GM19025 (cell line): ENCODE data around the gene CFAP20.
"Not testable (repeated sequence)": the region's sequence is repeated elsewhere in the genome, so short reads cannot be mapped to it uniquely, and the experiment has no call there.

ENCODE experiments used
- ATAC-seq: cut with Tn5 transposase; IDR thresholded peaks from one replicate; pipeline ENCODE4 v1.9.1; 2021; ENCODE audit warnings: mild to moderate bottlenecking, low read depth, moderate library complexity; ENCODE audit not compliant: unreplicated experiment

The CFAP20 gene

DNA sequence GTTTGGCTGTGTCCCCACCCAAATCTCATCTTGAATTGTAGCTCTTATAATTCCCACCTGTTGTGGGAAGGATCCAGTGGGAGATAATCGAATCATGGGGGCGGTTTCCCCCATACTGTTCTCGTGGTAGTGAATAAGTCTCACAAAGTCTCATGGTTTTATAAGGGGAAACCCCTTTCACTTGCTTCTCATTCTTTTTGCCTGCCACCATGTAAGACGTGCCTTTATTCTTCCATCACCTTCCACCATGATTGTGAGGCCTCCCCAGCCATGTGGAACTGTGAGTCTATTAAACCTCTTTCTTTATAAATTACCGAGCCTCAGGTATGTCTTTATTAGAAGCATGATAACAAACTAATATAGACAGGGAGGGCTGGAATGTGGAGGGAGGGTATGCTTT lies 57.0 kb downstream of the CFAP20 start:
- not testable (repeated sequence) for ATAC-seq

DNA sequence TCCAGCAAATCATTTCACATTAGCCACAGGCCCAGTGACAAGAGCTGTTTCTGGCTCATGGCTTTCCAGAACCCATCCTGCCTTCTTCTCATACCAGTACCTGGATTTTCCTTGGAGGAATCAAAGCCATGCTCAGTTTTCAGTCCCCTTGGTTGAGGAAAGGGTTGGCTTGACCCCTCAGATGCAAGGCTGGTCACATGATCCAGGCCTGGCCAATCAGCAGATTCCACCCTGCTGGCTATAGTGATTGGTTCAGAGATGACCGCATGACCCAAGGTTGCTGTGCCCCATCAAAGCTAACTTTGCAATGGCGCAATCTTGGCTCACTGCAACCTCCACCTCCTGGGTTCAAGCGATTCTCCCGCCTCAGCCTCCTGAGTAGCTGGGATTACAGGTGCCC lies 58.6 kb downstream of the CFAP20 start:
- no peak for ATAC-seq
